ENCODE measurements around the gene RBM19.

The RBM19 gene

DNA sequence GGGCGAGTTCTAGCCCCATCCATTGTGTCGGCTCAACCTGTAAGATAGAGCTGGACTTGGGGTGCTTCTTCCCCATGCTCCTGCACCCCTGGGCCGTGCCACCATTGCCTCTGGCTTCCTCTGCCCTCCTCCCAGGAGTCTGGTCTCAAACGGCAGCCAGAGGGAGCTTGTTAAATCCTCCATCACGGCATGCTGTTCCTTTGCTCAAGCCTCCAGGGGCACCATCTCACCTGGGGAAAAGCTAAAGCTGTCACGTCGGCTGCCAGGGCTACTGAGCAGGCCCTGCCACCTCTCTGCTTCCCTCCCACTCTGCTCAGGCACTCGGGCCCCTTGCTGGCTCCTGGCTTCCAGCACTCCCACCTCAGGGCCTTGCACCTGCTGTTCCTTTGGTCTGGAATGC lies 140.4 kb downstream of the RBM19 start:
- H3K27me3 ChIP-seq (ENCODE audit: control insufficient read depth in 2 of 2, insufficient read depth in 2 of 2, low read length in 2 of 2): no peaks in the 10 kb centered on the region
- H3K9ac ChIP-seq (ENCODE audit: low read depth in 1 of 2, low read length in 2 of 2): no peak overlapping the region
- H3K9me3 ChIP-seq (ENCODE audit: control insufficient read depth in 2 of 2, low read length in 2 of 2): no peaks in the 10 kb centered on the region
- peaks cover 0 to 5% of the 10 kb centered on the region in 2 donors for H3K36me3 ChIP-seq (ENCODE audit: control insufficient read depth in 2 of 2, insufficient read depth in 2 of 2, low read length in 2 of 2)
- no peak overlapping the region for H3K27ac ChIP-seq (ENCODE audit: low read depth in 2 of 2, low read length in 2 of 2)
- H3K4me3 ChIP-seq (ENCODE audit: low read length in 2 of 2): no peak overlapping the region
- no peaks in the 10 kb centered on the region for H3K4me1 ChIP-seq (ENCODE audit: control insufficient read depth in 2 of 2, insufficient read depth in 2 of 2, low read length in 2 of 2)

DNA sequence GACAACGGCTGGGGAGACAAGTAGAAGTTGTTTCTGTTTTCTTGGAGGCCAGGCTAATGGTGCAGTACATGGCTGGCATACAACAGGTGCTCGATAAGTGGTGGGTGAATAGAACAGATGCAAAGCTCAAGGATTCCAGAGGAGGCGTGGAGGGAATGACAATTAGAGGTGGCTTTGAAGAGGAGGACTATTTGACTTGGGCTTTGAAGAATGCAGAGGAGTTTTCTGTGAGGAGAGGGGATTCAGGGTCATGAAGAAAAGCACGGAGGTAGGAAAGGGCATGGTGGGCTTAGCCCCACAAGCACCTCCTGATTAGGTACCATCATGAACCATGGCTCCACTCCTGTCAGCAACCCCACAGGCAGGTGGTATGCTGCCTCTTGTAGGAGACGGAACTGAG lies 142.3 kb downstream of the RBM19 start:
- Histone ChIP-seq H3K4me3 (ENCODE audit: low read length in 2 of 2) (no peak overlapping the region), H3K27ac (ENCODE audit: low read depth in 2 of 2, low read length in 2 of 2) (no peak overlapping the region), H3K36me3 (ENCODE audit: control insufficient read depth in 2 of 2, insufficient read depth in 2 of 2, low read length in 2 of 2) (peaks cover 0 to 5% of the 10 kb centered on the region in 2 donors), H3K9me3 (ENCODE audit: control insufficient read depth in 2 of 2, low read length in 2 of 2) (no peaks in the 10 kb centered on the region), H3K9ac (ENCODE audit: low read depth in 1 of 2, low read length in 2 of 2) (no peak overlapping the region), H3K27me3 (ENCODE audit: control insufficient read depth in 2 of 2, insufficient read depth in 2 of 2, low read length in 2 of 2) (no peaks in the 10 kb centered on the region), H3K4me1 (ENCODE audit: control insufficient read depth in 2 of 2, insufficient read depth in 2 of 2, low read length in 2 of 2) (no peaks in the 10 kb centered on the region)

DNA sequence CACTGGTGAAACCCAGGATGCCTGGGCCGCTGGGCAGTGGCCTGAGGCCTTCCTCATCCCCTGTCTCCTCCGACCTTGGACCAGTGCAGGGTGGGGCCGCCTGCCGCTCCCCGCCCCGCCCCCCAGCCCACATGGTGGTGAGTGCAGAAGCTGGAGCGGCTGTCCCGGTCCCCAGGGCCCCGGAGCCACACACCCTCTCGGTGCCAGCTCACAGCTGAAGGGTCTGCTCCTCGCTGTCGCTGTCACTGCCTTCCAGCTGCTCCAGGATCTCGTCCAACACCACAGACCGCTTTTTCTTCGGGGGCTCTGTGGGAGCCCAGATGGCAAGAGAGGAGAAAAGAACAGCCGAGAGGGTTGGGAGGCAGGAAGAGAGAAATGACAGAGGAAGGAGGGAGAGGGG lies 143.1 kb downstream of the RBM19 start:
- Histone ChIP-seq H3K9me3 (ENCODE audit: control insufficient read depth in 2 of 2, low read length in 2 of 2) (no peaks in the 10 kb centered on the region), H3K4me3 (ENCODE audit: low read length in 2 of 2) (no peak overlapping the region), H3K36me3 (ENCODE audit: control insufficient read depth in 2 of 2, insufficient read depth in 2 of 2, low read length in 2 of 2) (peaks cover 0 to 5% of the 10 kb centered on the region in 2 donors)

DNA sequence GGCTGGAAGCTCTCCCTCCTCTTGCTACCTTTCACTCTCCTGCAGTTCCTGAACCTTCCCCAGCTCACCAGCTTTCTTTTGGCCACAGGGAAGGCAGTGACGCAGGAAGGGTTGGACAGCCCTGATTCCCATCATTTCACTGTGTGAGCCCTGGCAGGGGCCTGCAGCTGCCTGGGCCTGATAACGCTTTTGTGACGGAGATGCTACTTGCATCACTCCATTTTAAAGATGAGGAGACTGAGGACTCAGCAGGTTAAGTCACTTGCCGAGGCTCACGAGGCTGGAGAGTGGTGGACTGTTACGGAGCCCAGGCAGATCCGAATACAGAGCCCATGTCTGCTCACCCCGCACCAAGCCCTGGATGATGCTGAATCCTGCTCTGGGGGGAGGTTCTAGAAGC lies 145.3 kb downstream of the RBM19 start:
- H3K4me1 ChIP-seq (ENCODE audit: control insufficient read depth in 2 of 2, insufficient read depth in 2 of 2, low read length in 2 of 2): no peaks in the 10 kb centered on the region
- no peaks in the 10 kb centered on the region for H3K9me3 ChIP-seq (ENCODE audit: control insufficient read depth in 2 of 2, low read length in 2 of 2)
- no peak overlapping the region for H3K27ac ChIP-seq (ENCODE audit: low read depth in 2 of 2, low read length in 2 of 2)
- H3K9ac ChIP-seq (ENCODE audit: low read depth in 1 of 2, low read length in 2 of 2): no peak overlapping the region
- peaks cover 3 to 5% of the 10 kb centered on the region in 2 donors for H3K36me3 ChIP-seq (ENCODE audit: control insufficient read depth in 2 of 2, insufficient read depth in 2 of 2, low read length in 2 of 2)
- H3K27me3 ChIP-seq (ENCODE audit: control insufficient read depth in 2 of 2, insufficient read depth in 2 of 2, low read length in 2 of 2): no peaks in the 10 kb centered on the region
- H3K4me3 ChIP-seq (ENCODE audit: low read length in 2 of 2): no peak overlapping the region

More for the DNA sequence above, 143.1 kb downstream of the RBM19 start:
- Histone ChIP-seq H3K4me1 (ENCODE audit: control insufficient read depth in 2 of 2, insufficient read depth in 2 of 2, low read length in 2 of 2) (no peaks in the 10 kb centered on the region), H3K27me3 (ENCODE audit: control insufficient read depth in 2 of 2, insufficient read depth in 2 of 2, low read length in 2 of 2) (no peaks in the 10 kb centered on the region), H3K27ac (ENCODE audit: low read depth in 2 of 2, low read length in 2 of 2) (no peak overlapping the region), H3K9ac (ENCODE audit: low read depth in 1 of 2, low read length in 2 of 2) (no peak overlapping the region)

DNA sequence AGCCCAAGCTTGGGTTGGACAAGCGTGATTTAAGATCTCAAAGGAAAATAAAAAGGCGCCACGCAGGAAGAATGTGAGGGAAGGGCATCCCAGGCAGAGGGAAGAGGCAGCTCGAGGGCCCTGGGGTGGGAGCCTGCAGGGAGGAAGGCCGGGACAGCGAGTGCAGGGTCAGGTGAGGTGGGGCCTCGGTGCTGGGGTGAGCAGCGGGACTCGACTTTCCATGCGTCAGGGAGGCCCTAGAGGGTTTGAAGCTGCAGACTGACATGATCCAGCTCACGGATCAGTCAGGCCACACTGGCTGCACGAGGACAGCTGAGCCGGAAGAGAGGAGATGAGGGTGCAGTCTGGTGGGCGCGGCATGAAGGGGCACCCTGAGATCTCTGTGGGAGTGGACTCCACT lies 145.8 kb downstream of the RBM19 start:
- Histone ChIP-seq H3K9ac (ENCODE audit: low read depth in 1 of 2, low read length in 2 of 2) (no peak overlapping the region), H3K36me3 (ENCODE audit: control insufficient read depth in 2 of 2, insufficient read depth in 2 of 2, low read length in 2 of 2) (peaks cover 3 to 5% of the 10 kb centered on the region in 2 donors), H3K4me3 (ENCODE audit: low read length in 2 of 2) (no peak overlapping the region)

DNA sequence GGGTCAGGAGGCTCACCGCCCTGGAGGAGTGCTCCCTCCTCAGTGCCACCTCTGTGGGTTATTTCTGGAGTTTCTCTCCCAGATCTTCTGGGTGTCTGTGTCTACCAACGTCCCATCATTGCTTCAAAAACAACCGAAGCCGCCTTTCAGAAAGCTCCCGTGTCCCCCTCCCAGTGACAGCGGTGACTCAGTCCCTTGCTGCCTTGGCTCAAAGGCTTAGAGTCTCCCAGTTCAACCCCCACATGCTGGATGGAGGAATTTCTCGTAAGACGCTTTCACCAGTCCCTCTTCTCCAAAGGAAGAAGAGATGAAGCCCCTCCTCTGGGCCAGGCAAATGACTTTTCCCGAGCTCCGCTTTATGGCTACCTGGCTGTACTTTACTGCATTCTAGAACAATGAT lies 146.6 kb downstream of the RBM19 start:
- H3K27me3 ChIP-seq (ENCODE audit: control insufficient read depth in 2 of 2, insufficient read depth in 2 of 2, low read length in 2 of 2): no peaks in the 10 kb centered on the region
- H3K9me3 ChIP-seq (ENCODE audit: control insufficient read depth in 2 of 2, low read length in 2 of 2): no peaks in the 10 kb centered on the region
- no peak overlapping the region for H3K9ac ChIP-seq (ENCODE audit: low read depth in 1 of 2, low read length in 2 of 2)
- H3K27ac ChIP-seq (ENCODE audit: low read depth in 2 of 2, low read length in 2 of 2): no peak overlapping the region
- H3K4me1 ChIP-seq (ENCODE audit: control insufficient read depth in 2 of 2, insufficient read depth in 2 of 2, low read length in 2 of 2): no peaks in the 10 kb centered on the region
- H3K4me3 ChIP-seq (ENCODE audit: low read length in 2 of 2): no peak overlapping the region
- H3K36me3 ChIP-seq (ENCODE audit: control insufficient read depth in 2 of 2, insufficient read depth in 2 of 2, low read length in 2 of 2): peaks cover 3 to 5% of the 10 kb centered on the region in 2 donors

More for the DNA sequence above, 145.8 kb downstream of the RBM19 start:
- no peaks in the 10 kb centered on the region for H3K9me3 ChIP-seq (ENCODE audit: control insufficient read depth in 2 of 2, low read length in 2 of 2)
- no peak overlapping the region for H3K27ac ChIP-seq (ENCODE audit: low read depth in 2 of 2, low read length in 2 of 2)
- no peaks in the 10 kb centered on the region for H3K4me1 ChIP-seq (ENCODE audit: control insufficient read depth in 2 of 2, insufficient read depth in 2 of 2, low read length in 2 of 2)
- no peaks in the 10 kb centered on the region for H3K27me3 ChIP-seq (ENCODE audit: control insufficient read depth in 2 of 2, insufficient read depth in 2 of 2, low read length in 2 of 2)

DNA sequence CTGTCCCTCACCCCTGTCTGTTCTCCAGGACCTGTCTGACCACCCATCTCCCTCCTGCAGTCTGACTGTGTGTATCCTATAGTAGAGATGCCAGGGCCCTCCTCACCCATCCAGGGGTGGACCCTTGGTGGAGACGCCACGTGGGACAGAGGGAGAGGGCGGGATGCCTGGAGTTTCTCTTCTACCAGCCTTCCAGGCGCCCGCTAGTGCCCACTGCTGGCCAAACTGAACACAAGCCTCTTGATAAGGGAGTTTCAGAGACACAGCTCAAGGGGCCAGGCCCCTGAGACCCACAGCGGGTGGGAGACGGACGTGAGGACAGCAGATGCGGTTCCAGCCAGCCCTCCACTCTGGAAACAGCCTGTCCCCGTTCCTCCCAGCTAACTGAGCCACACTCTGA lies 147.3 kb downstream of the RBM19 start:
- no peaks in the 10 kb centered on the region for H3K9me3 ChIP-seq (ENCODE audit: control insufficient read depth in 2 of 2, low read length in 2 of 2)
- H3K4me1 ChIP-seq (ENCODE audit: control insufficient read depth in 2 of 2, insufficient read depth in 2 of 2, low read length in 2 of 2): no peaks in the 10 kb centered on the region
- no peak overlapping the region for H3K27ac ChIP-seq (ENCODE audit: low read depth in 2 of 2, low read length in 2 of 2)
- H3K36me3 ChIP-seq (ENCODE audit: control insufficient read depth in 2 of 2, insufficient read depth in 2 of 2, low read length in 2 of 2): peaks cover 3 to 5% of the 10 kb centered on the region in 2 donors
- H3K9ac ChIP-seq (ENCODE audit: low read depth in 1 of 2, low read length in 2 of 2): no peak overlapping the region
- H3K4me3 ChIP-seq (ENCODE audit: low read length in 2 of 2): no peak overlapping the region
- H3K27me3 ChIP-seq (ENCODE audit: control insufficient read depth in 2 of 2, insufficient read depth in 2 of 2, low read length in 2 of 2): no peaks in the 10 kb centered on the region

DNA sequence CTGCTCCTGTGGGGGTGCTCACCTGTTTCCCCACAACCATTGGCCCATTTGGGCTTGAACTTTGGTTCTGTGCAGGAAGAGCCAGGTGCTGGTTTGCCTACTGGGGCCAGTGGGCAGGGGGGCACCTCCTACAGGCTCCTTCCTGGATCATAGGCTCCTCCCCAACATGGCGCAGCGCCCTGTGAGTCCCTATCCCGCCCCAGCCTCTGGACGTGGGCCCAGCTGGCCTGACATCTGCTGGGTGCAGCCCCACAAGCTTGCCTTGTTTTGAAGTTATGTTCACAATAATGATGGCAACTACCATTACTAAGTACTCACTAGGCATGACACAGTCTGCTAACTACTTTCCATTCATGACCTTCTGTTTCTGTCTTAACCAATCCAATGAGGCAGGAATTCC lies 147.8 kb downstream of the RBM19 start:
- H3K4me1 ChIP-seq (ENCODE audit: control insufficient read depth in 2 of 2, insufficient read depth in 2 of 2, low read length in 2 of 2): no peaks in the 10 kb centered on the region
- no peaks in the 10 kb centered on the region for H3K9me3 ChIP-seq (ENCODE audit: control insufficient read depth in 2 of 2, low read length in 2 of 2)
- H3K9ac ChIP-seq (ENCODE audit: low read depth in 1 of 2, low read length in 2 of 2): no peak overlapping the region
- no peak overlapping the region for H3K27ac ChIP-seq (ENCODE audit: low read depth in 2 of 2, low read length in 2 of 2)
- no peaks in the 10 kb centered on the region for H3K27me3 ChIP-seq (ENCODE audit: control insufficient read depth in 2 of 2, insufficient read depth in 2 of 2, low read length in 2 of 2)
- no peak overlapping the region for H3K4me3 ChIP-seq (ENCODE audit: low read length in 2 of 2)
- peaks cover 3 to 5% of the 10 kb centered on the region in 2 donors for H3K36me3 ChIP-seq (ENCODE audit: control insufficient read depth in 2 of 2, insufficient read depth in 2 of 2, low read length in 2 of 2)

DNA sequence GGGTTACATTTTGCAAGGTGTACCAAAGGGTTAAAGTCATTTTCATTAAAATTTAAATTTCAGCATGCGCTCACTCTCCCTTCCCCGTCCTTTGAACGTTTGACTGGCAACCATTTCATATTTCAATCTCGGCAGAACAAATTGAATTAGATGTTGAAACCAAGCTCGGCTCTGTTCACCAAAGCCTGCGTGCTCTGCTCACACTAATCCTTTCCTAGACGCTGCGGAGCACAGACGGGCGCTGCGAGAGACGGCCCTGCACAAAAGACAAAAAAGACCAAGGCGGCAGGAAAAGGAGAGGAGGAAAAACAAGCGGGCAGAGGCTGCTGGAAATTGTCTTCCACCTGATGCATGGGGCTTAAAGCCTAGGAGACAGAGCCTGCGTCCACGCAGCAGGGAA lies 149.3 kb downstream of the RBM19 start:
- Histone ChIP-seq H3K9me3 (ENCODE audit: control insufficient read depth in 2 of 2, low read length in 2 of 2) (no peaks in the 10 kb centered on the region), H3K4me3 (ENCODE audit: low read length in 2 of 2) (no peak overlapping the region), H3K36me3 (ENCODE audit: control insufficient read depth in 2 of 2, insufficient read depth in 2 of 2, low read length in 2 of 2) (peaks cover 3 to 5% of the 10 kb centered on the region in 2 donors), H3K27ac (ENCODE audit: low read depth in 2 of 2, low read length in 2 of 2) (no peak overlapping the region), H3K9ac (ENCODE audit: low read depth in 1 of 2, low read length in 2 of 2) (no peak overlapping the region), H3K4me1 (ENCODE audit: control insufficient read depth in 2 of 2, insufficient read depth in 2 of 2, low read length in 2 of 2) (no peaks in the 10 kb centered on the region), H3K27me3 (ENCODE audit: control insufficient read depth in 2 of 2, insufficient read depth in 2 of 2, low read length in 2 of 2) (no peaks in the 10 kb centered on the region)

DNA sequence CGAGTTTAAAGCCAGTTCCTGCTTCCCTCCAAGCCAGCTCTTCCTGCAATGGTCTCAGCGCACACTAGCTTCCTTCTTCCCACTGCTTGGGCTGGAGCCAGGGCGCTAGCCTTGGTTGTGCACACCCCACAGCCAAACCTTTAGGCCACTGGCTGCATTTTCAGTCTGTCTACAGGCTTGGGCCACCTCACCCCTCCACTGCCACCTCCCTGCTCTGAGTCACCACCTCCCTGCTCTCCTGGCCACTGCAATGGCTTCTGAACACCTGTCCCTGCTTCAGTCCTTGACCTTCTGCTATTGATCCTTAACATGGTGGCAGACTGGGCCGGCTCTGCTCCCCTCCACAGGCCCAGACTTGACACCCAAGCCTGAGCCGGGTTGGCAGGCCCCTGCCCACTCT lies 151.1 kb downstream of the RBM19 start:
- Histone ChIP-seq H3K9ac (ENCODE audit: low read depth in 1 of 2, low read length in 2 of 2) (no peak overlapping the region), H3K36me3 (ENCODE audit: control insufficient read depth in 2 of 2, insufficient read depth in 2 of 2, low read length in 2 of 2) (peaks cover 0 to 3% of the 10 kb centered on the region in 2 donors), H3K4me1 (ENCODE audit: control insufficient read depth in 2 of 2, insufficient read depth in 2 of 2, low read length in 2 of 2) (no peaks in the 10 kb centered on the region), H3K4me3 (ENCODE audit: low read length in 2 of 2) (no peak overlapping the region), H3K27ac (ENCODE audit: low read depth in 2 of 2, low read length in 2 of 2) (no peak overlapping the region), H3K27me3 (ENCODE audit: control insufficient read depth in 2 of 2, insufficient read depth in 2 of 2, low read length in 2 of 2) (no peaks in the 10 kb centered on the region), H3K9me3 (ENCODE audit: control insufficient read depth in 2 of 2, low read length in 2 of 2) (peaks cover 0 to 4% of the 10 kb centered on the region in 2 donors)

DNA sequence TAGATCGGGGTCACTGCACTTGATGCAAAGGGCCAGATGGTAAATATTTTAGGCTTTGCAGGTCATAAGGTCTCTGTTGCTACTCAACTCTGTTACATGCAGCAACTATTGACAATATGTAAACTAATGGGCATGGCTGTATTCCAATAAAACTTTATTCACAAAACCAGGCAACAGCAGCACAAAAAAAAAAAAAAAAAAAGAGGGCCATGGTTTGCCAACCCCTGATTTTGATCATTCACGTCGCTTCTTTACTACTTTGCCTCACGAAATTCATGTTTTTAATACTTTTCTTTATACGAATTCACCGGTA lies 152.9 kb downstream of the RBM19 start:
- Histone ChIP-seq H3K4me3 (ENCODE audit: low read length in 2 of 2) (no peak overlapping the region), H3K9me3 (ENCODE audit: control insufficient read depth in 2 of 2, low read length in 2 of 2) (peaks cover 0 to 4% of the 10 kb centered on the region in 2 donors), H3K36me3 (ENCODE audit: control insufficient read depth in 2 of 2, insufficient read depth in 2 of 2, low read length in 2 of 2) (peaks cover 0 to 3% of the 10 kb centered on the region in 2 donors), H3K27ac (ENCODE audit: low read depth in 2 of 2, low read length in 2 of 2) (no peak overlapping the region), H3K4me1 (ENCODE audit: control insufficient read depth in 2 of 2, insufficient read depth in 2 of 2, low read length in 2 of 2) (no peaks in the 10 kb centered on the region), H3K9ac (ENCODE audit: low read depth in 1 of 2, low read length in 2 of 2) (no peak overlapping the region), H3K27me3 (ENCODE audit: control insufficient read depth in 2 of 2, insufficient read depth in 2 of 2, low read length in 2 of 2) (no peaks in the 10 kb centered on the region)
